GM23338 (cell line): ENCODE results near the gene COL4A1. TPM values are rescaled to one million over a fixed set of nuclear protein-coding genes. Genes with fewer than 3 reads are reported as not detected.
A peak's percentile ranks its signal among the peaks of the same experiment; 100 is the strongest.

ENCODE experiments used
- ATAC-seq: fragments of 200-7000 bp; cut with Tn5 transposase; 3 replicates; pipeline ENCODE4 v1.9.1; 2020
- DNase-seq: peaks from one replicate; pipeline ENCODE4 v3.0.0-alpha.2; 2015; ENCODE audit warnings: low spot score
- H2AFZ ChIP-seq: fragments of 200-600 bp; sonication (generic); 2 replicates; pipeline ENCODE4 v1.8.0; 2016; ENCODE audit warnings: antibody characterized with exemption, mild to moderate bottlenecking, moderate library complexity
- H3F3A ChIP-seq: fragments of 200-600 bp; sonication (generic); replicated peaks from 2 replicates; pipeline ENCODE4 v1.8.0; 2017; ENCODE audit warnings: antibody characterized with exemption, mixed run types, low read depth
- H3K27ac ChIP-seq: fragments of 200-600 bp; sonication (generic); 2 replicates; pipeline ENCODE4 v1.6.1; 2016; ENCODE audit warnings: low read depth
- H3K27me3 ChIP-seq: fragments of 200-600 bp; sonication (generic); 2 replicates; pipeline ENCODE4 v1.8.0; 2016; ENCODE audit warnings: mild to moderate bottlenecking, mixed run types, moderate library complexity; ENCODE audit not compliant: insufficient read depth
- H3K36me3 ChIP-seq: fragments of 200-600 bp; sonication (generic); 2 replicates; pipeline ENCODE4 v1.8.0; 2016; ENCODE audit warnings: mild to moderate bottlenecking; ENCODE audit not compliant: insufficient read depth
- H3K4me1 ChIP-seq: fragments of 200-600 bp; sonication (generic); 2 replicates; pipeline ENCODE4 v1.8.0; 2016; ENCODE audit warnings: mild to moderate bottlenecking, moderate library complexity; ENCODE audit not compliant: insufficient read depth
- H3K4me2 ChIP-seq: fragments of 200-600 bp; sonication (generic); 2 replicates; pipeline ENCODE4 v1.7.1; 2017; ENCODE audit warnings: mixed run types
- H3K4me3 ChIP-seq: fragments of 200-600 bp; sonication (generic); 2 replicates; pipeline ENCODE4 v1.6.1; 2016; ENCODE audit warnings: mixed run types
- H3K79me2 ChIP-seq: fragments of 200-600 bp; sonication (generic); replicated peaks from 2 replicates; pipeline ENCODE4 v1.8.0; 2017; ENCODE audit warnings: mild to moderate bottlenecking; ENCODE audit not compliant: insufficient read depth
- H3K9me2 ChIP-seq: fragments of 200-600 bp; sonication (generic); 2 replicates; pipeline ENCODE4 v1.8.0; 2017; ENCODE audit not compliant: insufficient read depth
- H4K20me1 ChIP-seq: fragments of 200-600 bp; sonication (generic); replicated peaks from 2 replicates; pipeline ENCODE4 v1.8.0; 2017; ENCODE audit warnings: mild to moderate bottlenecking; ENCODE audit not compliant: insufficient read depth
- H3K27ac Mint-ChIP-seq: 2 replicates; pipeline ENCODE4 v1.8.0; 2020; ENCODE audit warnings: inconsistent platforms, mild to moderate bottlenecking, moderate library complexity, mixed read lengths
- H3K27me3 Mint-ChIP-seq: 3 replicates; pipeline ENCODE4 v1.8.0; 2022; ENCODE audit warnings: low read depth, mild to moderate bottlenecking, moderate library complexity, mixed read lengths, inconsistent platforms; ENCODE audit not compliant: insufficient read depth, poor library complexity
- H3K36me3 Mint-ChIP-seq: 3 replicates; pipeline ENCODE4 v1.8.0; 2021; ENCODE audit warnings: low read depth, mild to moderate bottlenecking, inconsistent platforms, moderate library complexity, mixed read lengths
- H3K4me1 Mint-ChIP-seq: 3 replicates; pipeline ENCODE4 v1.8.0; 2020; ENCODE audit warnings: mild to moderate bottlenecking, inconsistent platforms, mixed read lengths
- H3K4me3 Mint-ChIP-seq: 3 replicates; pipeline ENCODE4 v1.8.0; 2021; ENCODE audit warnings: moderate library complexity, mild to moderate bottlenecking, inconsistent platforms, mixed read lengths
- H3K9me3 Mint-ChIP-seq: 3 replicates; pipeline ENCODE4 v1.8.0; 2020; ENCODE audit warnings: moderate library complexity, mild to moderate bottlenecking, inconsistent platforms, mixed read lengths
- CREB1 ChIP-seq: fragments of 250-450 bp; sonication (Bioruptor Pico); IDR thresholded peaks from 2 replicates; pipeline ENCODE4 v1.5.0; 2020; ENCODE audit warnings: low read depth, mild to moderate bottlenecking, moderate library complexity
- CTCF ChIP-seq, 2 experiments: fragments of 200-600 bp in 1 of 2; sonication (generic) in 1 of 2; conservative IDR thresholded peaks; 2 replicates each; pipeline versions ENCODE4 v1.5.1 to v1.6.1; 2016 to 2017; ENCODE audit warnings: antibody characterized with exemption in 2 of 2, low read depth in 2 of 2, mild to moderate bottlenecking in 2 of 2, moderate library complexity in 1 of 2
- ETS1 ChIP-seq: IDR thresholded peaks from 2 replicates; pipeline ENCODE4 v1.6.1; 2016; ENCODE audit warnings: antibody characterized with exemption
- EZH2 ChIP-seq: fragments of 200-600 bp; sonication (generic); IDR thresholded peaks from one replicate; pipeline ENCODE4 v1.8.0; 2017; ENCODE audit warnings: antibody characterized with exemption, mild to moderate bottlenecking, low read depth; ENCODE audit not compliant: unreplicated experiment
- POLR2AphosphoS5 ChIP-seq: IDR thresholded peaks from 2 replicates; pipeline ENCODE4 v1.6.1; 2016; ENCODE audit warnings: antibody characterized with exemption, low read depth
- ZNF114 ChIP-seq: fragments of 250-450 bp; sonication (Bioruptor Pico); IDR thresholded peaks from 2 replicates; pipeline ENCODE4 v1.5.0; 2020; ENCODE audit warnings: mild to moderate bottlenecking, moderate library complexity
- ZNF331 ChIP-seq: fragments of 250-450 bp; sonication (Bioruptor Pico); IDR thresholded peaks from 2 replicates; pipeline ENCODE4 v1.5.0; 2020; ENCODE audit warnings: low read depth, mild to moderate bottlenecking, moderate library complexity
- ZNF462 ChIP-seq: fragments of 250-450 bp; sonication (Bioruptor Pico); IDR thresholded peaks from 2 replicates; pipeline ENCODE4 v1.5.0; 2020; ENCODE audit warnings: mild to moderate bottlenecking, moderate library complexity
- polyA plus RNA-seq: library from polyadenylated mRNA; unstranded; fragments of >200 nt; fragmentation: Nextera tagmentation; extraction: Ambion mirVana; gene quantifications from 2 replicates; pipeline ENCODE4 v1.2.1, GENCODE V29; 2016
- total RNA-seq: library from RNA; depleted of rRNA; stranded (reverse); fragments of >200 nt; shearing (Covaris generic); gene quantifications from 2 replicates; pipeline ENCODE4 v1.2.3, GENCODE V29; 2014

Gene COL4A1
- total and polyA plus RNA-seq, 2 experiments from 2014 or later = 39.1 to 110 TPM

- Histone ChIP-seq H3K9me2 (no peaks in the 10 kb centered on the region), H3K27ac (no peak overlapping the region), H3K27me3 (no peaks in the 10 kb centered on the region), H3F3A (no peaks in the 10 kb centered on the region), H2AFZ (no peak overlapping the region), H3K4me1 (no peaks in the 10 kb centered on the region), H4K20me1 (no peaks in the 10 kb centered on the region), H3K4me3 (no peak overlapping the region), H3K79me2 (no peaks in the 10 kb centered on the region), H3K36me3 (peaks cover 5% of the 10 kb centered on the region; the same call in 1 of the 2 replicates), H3K4me2 (no peak overlapping the region)
- no peak for ATAC-seq
- TF ChIP-seq ZNF462 (no peak), ZNF114 (CRISPR knock-in tag) (no peak), ZNF331 (CRISPR knock-in tag) (no peak), POLR2AphosphoS5 (no peak), ETS1 (no peak), CTCF (conservative IDR thresholded peaks at IDR 0.05; ENCODE audit: low read depth in 2 of 2) (no peak), CREB1 (CRISPR knock-in tag) (no peak), EZH2 (no peak)
- Mint-ChIP-seq H3K9me3 (no peaks in the 10 kb centered on the region), H3K27me3 (no peaks in the 10 kb centered on the region), H3K36me3 (peaks cover 6% of the 10 kb centered on the region), H3K4me1 (no peaks in the 10 kb centered on the region), H3K27ac (peak overlapping the region; percentile 53; the same call in 1 of the 2 replicates), H3K4me3 (no peak overlapping the region)
- DNase-seq = no peak
Observed at GRCh38 chr13:110200276-110200870, 106.6 kb downstream of the COL4A1 start.
